Naive B cell (primary cell): Measurements from ENCODE around the gene HOXB3. TPM values are rescaled to one million over a fixed set of nuclear protein-coding genes. Genes with fewer than 3 reads are reported as not detected.

Experiments
- ATAC-seq, 2 donors: fragments of 150-1000 bp; cut with Tn5 transposase; 2 replicates each; pipeline ENCODE4 v1.10.0; 2021; ENCODE audit warnings: low read depth in 2 of 2, mild to moderate bottlenecking in 2 of 2, moderate library complexity in 2 of 2
- DNase-seq: peaks from one replicate; pipeline ENCODE4 v3.0.0; 2022
- H3K27ac Mint-ChIP-seq, 6 donors: one replicate each; pipeline ENCODE4 v1.8.0; 2020 to 2022; ENCODE audit warnings: mild to moderate bottlenecking in 6 of 6, mixed read lengths in 6 of 6, moderate library complexity in 5 of 6, inconsistent platforms in 2 of 6
- H3K27me3 Mint-ChIP-seq, 3 donors: one replicate each; pipeline ENCODE4 v1.8.0; 2021 to 2022; ENCODE audit warnings: mixed read lengths in 3 of 3, mild to moderate bottlenecking in 1 of 3
- H3K36me3 Mint-ChIP-seq, 2 donors: one replicate each; pipeline ENCODE4 v1.8.0; 2020 to 2022; ENCODE audit warnings: mixed read lengths in 2 of 2, inconsistent platforms in 1 of 2, mild to moderate bottlenecking in 1 of 2
- H3K4me1 Mint-ChIP-seq, 3 donors: one replicate each; pipeline ENCODE4 v1.8.0; 2020 to 2022; ENCODE audit warnings: mixed read lengths in 3 of 3, inconsistent platforms in 1 of 3, mild to moderate bottlenecking in 1 of 3, moderate library complexity in 1 of 3
- H3K4me3 Mint-ChIP-seq, 8 donors: one replicate each; pipeline ENCODE4 v1.8.0; 2020 to 2022; ENCODE audit warnings: mild to moderate bottlenecking in 8 of 8, mixed read lengths in 8 of 8, moderate library complexity in 8 of 8, inconsistent platforms in 2 of 8
- H3K9me3 Mint-ChIP-seq, 7 donors: one replicate each; pipeline ENCODE4 v1.8.0; 2020 to 2022; ENCODE audit warnings: mixed read lengths in 7 of 7, mild to moderate bottlenecking in 5 of 7, inconsistent platforms in 2 of 7, moderate library complexity in 1 of 7
- polyA plus RNA-seq, 6 donors: library from polyadenylated mRNA; unstranded; fragments of 300-500 nt; fragmentation: Illumina TruSeq; gene quantifications; one replicate each; pipeline ENCODE4 v1.2.3, GENCODE V29; 2021; ENCODE audit warnings: low read depth in 6 of 6

The HOXB3 gene
- polyA plus RNA-seq, 6 donors from 2014 or later: 0.05 TPM; not detected in 5

DNA sequence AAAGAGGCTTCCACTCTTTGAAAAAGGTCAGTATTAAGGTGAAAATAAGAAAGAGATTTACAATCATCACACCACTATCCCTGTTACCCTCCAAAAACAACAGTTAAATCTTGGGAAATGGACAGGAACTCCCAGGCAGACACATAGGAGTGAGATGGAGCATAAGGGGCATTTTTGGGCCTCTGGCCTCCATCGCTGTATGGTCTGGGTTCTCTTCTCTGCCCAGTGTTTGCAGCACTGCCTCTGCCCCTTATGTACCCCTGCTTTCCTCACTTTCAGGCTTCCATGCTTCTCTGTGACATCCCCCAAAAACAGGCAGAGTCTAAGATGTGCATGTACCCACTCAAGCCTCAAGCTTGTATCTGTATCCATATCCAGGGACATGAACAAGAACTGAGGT, 44.5 kb downstream of the HOXB3 start:
- peak overlapping the region in 7 of 8 donors; percentile 32 to 97 (median 96) for H3K4me3 Mint-ChIP-seq
- peaks cover 64 to 71% (median 64%) of the 10 kb centered on the region in 3 donors for H3K27me3 Mint-ChIP-seq
- H3K4me1 Mint-ChIP-seq: peaks cover 29 to 59% (median 45%) of the 10 kb centered on the region in 3 donors
- H3K27ac Mint-ChIP-seq: peak overlapping the region in 2 of 6 donors; percentile 15 to 66
- ATAC-seq (no peak), DNase-seq (no peak)
- H3K36me3 Mint-ChIP-seq: peaks cover 0 to 17% of the 10 kb centered on the region in 2 donors
- H3K9me3 Mint-ChIP-seq: no peaks in the 10 kb centered on the region

GRCh38 chr17:48545022-48545375, 45.0 kb downstream of the HOXB3 start, which contains the start of gene HOXB2:
HOXB2 (minus strand) TSS chr17:48545109; CDS start chr17:48544911, 198 bp downstream.
- H3K36me3 Mint-ChIP-seq: peaks cover 4 to 17% of the 10 kb centered on the region in 2 donors
- DNase-seq (no peak), ATAC-seq (no peak)
- H3K4me1 Mint-ChIP-seq: peaks cover 29 to 59% (median 45%) of the 10 kb centered on the region in 3 donors
- no peaks in the 10 kb centered on the region for H3K9me3 Mint-ChIP-seq
- peak within 1 kb of the TSS in 4 of 6 donors; percentile 37 to 81 (median 68) for H3K27ac Mint-ChIP-seq
- peak within 1 kb of the TSS; percentile 85 to 97 (median 96) for H3K4me3 Mint-ChIP-seq
- H3K27me3 Mint-ChIP-seq: peaks cover 64 to 71% (median 70%) of the 10 kb centered on the region in 3 donors

GRCh38 chr17:48544349-48545021, 45.6 kb downstream of the HOXB3 start:
- H3K27ac Mint-ChIP-seq: peak overlapping the region in 2 of 6 donors; percentile 37 to 65
- ATAC-seq: no peak
- peaks cover 67 to 72% (median 70%) of the 10 kb centered on the region in 3 donors for H3K27me3 Mint-ChIP-seq
- peak overlapping the region; percentile 85 to 97 (median 96) for H3K4me3 Mint-ChIP-seq
- peaks cover 4 to 17% of the 10 kb centered on the region in 2 donors for H3K36me3 Mint-ChIP-seq
- H3K4me1 Mint-ChIP-seq: peaks cover 29 to 59% (median 45%) of the 10 kb centered on the region in 3 donors
- no peaks in the 10 kb centered on the region for H3K9me3 Mint-ChIP-seq
- peak; percentile 11 for DNase-seq

- peak; percentile 9 for DNase-seq
These were observed 46.1 kb downstream of the HOXB3 start for GRCh38 chr17:48543854-48544348.

GRCh38 chr17:48543107-48543853, 46.8 kb downstream of the HOXB3 start:
- peaks cover 4 to 17% of the 10 kb centered on the region in 2 donors for H3K36me3 Mint-ChIP-seq
- peak overlapping the region; percentile 85 to 99 (median 96) for H3K4me3 Mint-ChIP-seq
- H3K27me3 Mint-ChIP-seq: peaks cover 61 to 72% (median 70%) of the 10 kb centered on the region in 3 donors
- H3K4me1 Mint-ChIP-seq: peaks cover 29 to 55% (median 45%) of the 10 kb centered on the region in 3 donors
- peak overlapping the region in 5 of 6 donors; percentile 32 to 93 (median 90) for H3K27ac Mint-ChIP-seq
- DNase-seq (peak; percentile 58), ATAC-seq (peak; percentile 68)
- H3K9me3 Mint-ChIP-seq: no peaks in the 10 kb centered on the region

More at GRCh38 chr17:48543854-48544348, 46.1 kb downstream of the HOXB3 start:
- H3K9me3 Mint-ChIP-seq: no peaks in the 10 kb centered on the region
- peak; percentile 25 to 34 for ATAC-seq
- peak overlapping the region; percentile 85 to 97 (median 96) for H3K4me3 Mint-ChIP-seq
- H3K4me1 Mint-ChIP-seq: peaks cover 29 to 59% (median 45%) of the 10 kb centered on the region in 3 donors
- H3K36me3 Mint-ChIP-seq: peaks cover 4 to 17% of the 10 kb centered on the region in 2 donors
- peak overlapping the region in 3 of 6 donors; percentile 37 to 91 (median 71) for H3K27ac Mint-ChIP-seq
- peaks cover 65 to 72% (median 70%) of the 10 kb centered on the region in 3 donors for H3K27me3 Mint-ChIP-seq

GRCh38 chr17:48542698-48543106, 47.3 kb downstream of the HOXB3 start:
- Mint-ChIP-seq H3K9me3 (no peaks in the 10 kb centered on the region), H3K27ac (peak overlapping the region in 5 of 6 donors; percentile 19 to 93 (median 90)), H3K36me3 (peaks cover 4 to 17% of the 10 kb centered on the region in 2 donors), H3K27me3 (peaks cover 56 to 72% (median 71%) of the 10 kb centered on the region in 3 donors), H3K4me1 (peaks cover 29 to 50% (median 42%) of the 10 kb centered on the region in 3 donors), H3K4me3 (peak overlapping the region; percentile 85 to 99 (median 96))
- DNase-seq (no peak), ATAC-seq (peak; percentile 2 to 12)

DNA sequence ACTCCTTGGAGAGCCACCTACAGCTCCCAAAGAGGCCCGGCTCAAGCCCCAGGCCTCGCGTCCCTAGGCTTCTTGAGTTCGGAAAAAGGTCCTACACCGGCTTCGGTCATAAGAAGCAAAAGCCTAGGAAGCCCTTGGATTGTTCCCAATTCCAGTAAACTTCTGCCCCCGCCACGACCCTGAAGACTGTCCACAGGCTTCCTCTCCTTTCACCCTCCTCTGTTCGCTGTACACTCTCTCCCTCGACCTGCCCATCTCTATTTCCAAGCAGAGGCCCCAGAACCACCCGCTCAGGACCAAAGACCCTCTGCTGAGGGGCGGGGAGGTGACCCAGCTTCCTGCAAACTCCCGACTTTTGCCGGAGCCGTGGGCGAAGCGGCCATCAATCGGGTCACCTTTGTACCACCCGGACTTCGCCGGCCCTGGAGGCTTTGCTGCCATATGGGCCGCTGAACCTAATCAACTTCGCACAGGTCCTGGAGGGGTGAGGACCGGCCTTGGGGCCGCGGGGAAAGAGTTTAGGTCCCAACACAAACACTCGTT, 47.9 kb downstream of the HOXB3 start:
- Mint-ChIP-seq H3K4me1 (peaks cover 29 to 46% (median 40%) of the 10 kb centered on the region in 3 donors), H3K36me3 (peaks cover 4 to 17% of the 10 kb centered on the region in 2 donors), H3K27ac (peak overlapping the region in 5 of 6 donors; percentile 79 to 99 (median 93)), H3K27me3 (peaks cover 56 to 77% (median 71%) of the 10 kb centered on the region in 3 donors), H3K9me3 (no peaks in the 10 kb centered on the region), H3K4me3 (peak overlapping the region; percentile 85 to 99 (median 96))
- DNase-seq (peak; percentile 21), ATAC-seq (peak in 1 of 2 donors; percentile 9)

- Mint-ChIP-seq H3K9me3 (no peaks in the 10 kb centered on the region), H3K27ac (peak overlapping the region in 5 of 6 donors; percentile 79 to 99 (median 93)), H3K36me3 (peaks cover 4 to 17% of the 10 kb centered on the region in 2 donors), H3K4me3 (peak overlapping the region; percentile 85 to 99 (median 96)), H3K27me3 (peaks cover 55 to 81% (median 72%) of the 10 kb centered on the region in 3 donors), H3K4me1 (peaks cover 29 to 42% (median 40%) of the 10 kb centered on the region in 3 donors)
- peak; percentile 27 to 32 for ATAC-seq
- peak; percentile 29 for DNase-seq
These were observed 48.4 kb downstream of the HOXB3 start for GRCh38 chr17:48541577-48542113.

- peaks cover 4 to 17% of the 10 kb centered on the region in 2 donors for H3K36me3 Mint-ChIP-seq
- DNase-seq (no peak), ATAC-seq (no peak)
- no peaks in the 10 kb centered on the region for H3K9me3 Mint-ChIP-seq
- H3K4me3 Mint-ChIP-seq: peak overlapping the region; percentile 85 to 99 (median 96)
- peak overlapping the region in 5 of 6 donors; percentile 89 to 99 (median 92) for H3K27ac Mint-ChIP-seq
- peaks cover 55 to 81% (median 72%) of the 10 kb centered on the region in 3 donors for H3K27me3 Mint-ChIP-seq
- peaks cover 29 to 40% (median 38%) of the 10 kb centered on the region in 3 donors for H3K4me1 Mint-ChIP-seq
These were observed 48.9 kb downstream of the HOXB3 start for GRCh38 chr17:48541036-48541576.

DNA sequence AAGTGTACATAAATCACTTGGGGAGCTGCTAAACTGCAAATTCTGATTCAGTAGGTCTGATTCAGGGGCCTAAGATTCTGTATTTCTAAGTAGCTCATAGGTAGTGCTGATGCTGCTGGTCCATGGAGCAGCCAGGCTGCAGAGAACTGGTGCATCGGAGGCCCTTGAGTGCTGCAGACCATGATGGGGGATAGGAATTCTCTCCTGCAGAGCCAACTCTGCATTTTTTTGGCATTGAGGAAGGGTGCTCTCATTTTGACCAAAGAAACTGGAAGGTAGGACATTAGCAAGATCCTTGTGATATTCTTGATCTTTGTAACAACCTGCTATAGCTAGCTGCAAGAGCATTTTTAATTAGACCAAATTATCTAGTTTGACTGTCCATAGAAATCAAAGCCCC, 49.8 kb downstream of the HOXB3 start:
- DNase-seq (no peak), ATAC-seq (no peak)
- Mint-ChIP-seq H3K4me1 (peaks cover 29 to 40% (median 38%) of the 10 kb centered on the region in 3 donors), H3K27me3 (peaks cover 48 to 72% (median 68%) of the 10 kb centered on the region in 3 donors), H3K27ac (no peak overlapping the region), H3K9me3 (no peaks in the 10 kb centered on the region), H3K4me3 (peak overlapping the region in 3 of 8 donors; percentile 29 to 63 (median 36)), H3K36me3 (peaks cover 4 to 17% of the 10 kb centered on the region in 2 donors)

DNA sequence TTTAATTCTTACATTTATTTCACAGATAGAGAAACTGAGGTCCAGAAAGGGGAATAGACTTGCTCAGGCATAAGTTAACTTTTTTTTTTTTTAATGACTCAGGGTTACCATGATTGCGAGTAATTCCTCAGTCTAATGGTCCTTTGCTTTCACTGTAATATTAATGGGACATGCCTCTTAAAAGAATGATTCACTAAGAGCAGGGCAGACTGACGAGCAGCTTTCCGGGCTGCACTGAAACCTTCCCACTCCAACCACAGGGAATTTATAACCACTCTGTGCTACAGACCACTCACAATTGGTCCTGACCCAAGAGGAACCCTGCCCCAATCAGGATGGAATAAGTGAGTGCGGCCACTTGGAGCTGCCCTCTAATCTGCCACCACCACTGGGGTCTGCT, 50.9 kb downstream of the HOXB3 start:
- H3K4me3 Mint-ChIP-seq: peak overlapping the region in 1 of 8 donors; percentile 29
- peaks cover 23 to 33% (median 30%) of the 10 kb centered on the region in 3 donors for H3K4me1 Mint-ChIP-seq
- no peak overlapping the region for H3K27ac Mint-ChIP-seq
- no peak for DNase-seq
- H3K27me3 Mint-ChIP-seq: peaks cover 44 to 61% (median 57%) of the 10 kb centered on the region in 3 donors
- no peak for ATAC-seq
- peaks cover 4 to 15% of the 10 kb centered on the region in 2 donors for H3K36me3 Mint-ChIP-seq
- H3K9me3 Mint-ChIP-seq: no peaks in the 10 kb centered on the region

DNA sequence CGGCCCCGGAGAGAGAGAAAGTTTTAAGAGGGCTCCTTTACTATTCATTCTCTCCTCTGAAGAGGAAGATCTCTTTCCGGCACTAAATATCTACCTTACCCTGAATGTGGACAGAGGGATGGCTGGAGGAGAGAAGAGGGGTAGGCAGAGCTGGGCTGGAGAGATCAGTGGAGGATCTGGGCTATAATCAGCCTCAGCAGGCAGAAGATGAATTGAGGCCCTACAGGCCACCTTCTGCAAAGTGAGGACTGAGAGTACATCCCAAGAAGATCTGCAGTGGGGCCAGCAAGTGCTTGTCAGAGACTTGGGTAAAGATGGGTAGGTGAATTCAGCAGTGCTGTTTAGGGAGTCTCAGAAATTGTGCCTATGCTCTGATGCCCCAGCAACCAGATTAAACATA, 52.7 kb downstream of the HOXB3 start:
- Mint-ChIP-seq H3K27ac (no peak overlapping the region), H3K36me3 (peaks cover 4 to 8% of the 10 kb centered on the region in 2 donors), H3K9me3 (no peaks in the 10 kb centered on the region), H3K4me1 (peaks cover 10 to 16% (median 15%) of the 10 kb centered on the region in 3 donors), H3K27me3 (peaks cover 48 to 57% (median 54%) of the 10 kb centered on the region in 3 donors), H3K4me3 (no peak overlapping the region)
- DNase-seq (no peak), ATAC-seq (no peak)
